Measurements from ENCODE around the gene SCN11A. TPM values are rescaled to one million over a fixed set of nuclear protein-coding genes. Genes with fewer than 3 reads are reported as not detected.

SCN11A gene
- total RNA-seq, 1 experiment from 2014 or later: not detected

DNA sequence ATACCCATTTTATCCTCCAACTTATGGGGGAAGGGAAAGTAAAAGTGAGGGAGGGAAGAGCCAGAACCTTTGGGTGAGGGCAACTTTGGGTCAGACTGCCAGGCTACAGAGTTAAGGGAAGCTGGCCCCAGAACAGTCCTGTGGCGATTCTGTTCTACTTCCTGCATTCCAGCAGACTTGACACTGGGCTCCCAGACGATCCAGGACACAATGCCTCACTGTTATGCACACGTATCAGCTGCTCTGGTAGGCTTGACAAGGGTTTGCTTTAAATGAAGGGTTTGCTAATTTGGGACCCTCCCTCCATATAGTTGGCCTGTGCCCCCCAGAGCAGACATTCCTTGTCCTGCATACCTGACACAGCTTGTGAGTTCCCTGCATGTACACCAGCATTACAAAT lies 45.0 kb upstream of the SCN11A start:
- no peaks in the 10 kb centered on the region for H3K4me1 ChIP-seq (ENCODE audit: control insufficient read depth, insufficient read depth, low read length)
- POLR2A ChIA-PET: no interaction called here
- TF ChIP-seq POLR2AphosphoS5 (IDR thresholded peaks at IDR 0.05; ENCODE audit: low read depth, low read length) (no peak), TCF7L2 (IDR thresholded peaks at IDR 0.05; ENCODE audit: low read depth, low read length) (no peak), SIN3A (IDR thresholded peaks at IDR 0.05; ENCODE audit: borderline replicate concordance, insufficient read depth, low read depth, low read length) (no peak)
- TF ChIP-seq, protein P1, sequence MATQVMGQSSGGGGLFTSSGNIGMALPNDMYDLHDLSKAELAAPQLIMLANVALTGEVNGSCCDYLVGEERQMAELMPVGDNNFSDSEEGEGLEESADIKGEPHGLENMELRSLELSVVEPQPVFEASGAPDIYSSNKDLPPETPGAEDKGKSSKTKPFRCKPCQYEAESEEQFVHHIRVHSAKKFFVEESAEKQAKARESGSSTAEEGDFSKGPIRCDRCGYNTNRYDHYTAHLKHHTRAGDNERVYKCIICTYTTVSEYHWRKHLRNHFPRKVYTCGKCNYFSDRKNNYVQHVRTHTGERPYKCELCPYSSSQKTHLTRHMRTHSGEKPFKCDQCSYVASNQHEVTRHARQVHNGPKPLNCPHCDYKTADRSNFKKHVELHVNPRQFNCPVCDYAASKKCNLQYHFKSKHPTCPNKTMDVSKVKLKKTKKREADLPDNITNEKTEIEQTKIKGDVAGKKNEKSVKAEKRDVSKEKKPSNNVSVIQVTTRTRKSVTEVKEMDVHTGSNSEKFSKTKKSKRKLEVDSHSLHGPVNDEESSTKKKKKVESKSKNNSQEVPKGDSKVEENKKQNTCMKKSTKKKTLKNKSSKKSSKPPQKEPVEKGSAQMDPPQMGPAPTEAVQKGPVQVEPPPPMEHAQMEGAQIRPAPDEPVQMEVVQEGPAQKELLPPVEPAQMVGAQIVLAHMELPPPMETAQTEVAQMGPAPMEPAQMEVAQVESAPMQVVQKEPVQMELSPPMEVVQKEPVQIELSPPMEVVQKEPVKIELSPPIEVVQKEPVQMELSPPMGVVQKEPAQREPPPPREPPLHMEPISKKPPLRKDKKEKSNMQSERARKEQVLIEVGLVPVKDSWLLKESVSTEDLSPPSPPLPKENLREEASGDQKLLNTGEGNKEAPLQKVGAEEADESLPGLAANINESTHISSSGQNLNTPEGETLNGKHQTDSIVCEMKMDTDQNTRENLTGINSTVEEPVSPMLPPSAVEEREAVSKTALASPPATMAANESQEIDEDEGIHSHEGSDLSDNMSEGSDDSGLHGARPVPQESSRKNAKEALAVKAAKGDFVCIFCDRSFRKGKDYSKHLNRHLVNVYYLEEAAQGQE (IDR thresholded peaks at IDR 0.05; ENCODE audit: insufficient read depth in 1 of 2, low read depth in 2 of 2, low read length in 1 of 2): no peak
- TF ChIP-seq, protein P2, sequence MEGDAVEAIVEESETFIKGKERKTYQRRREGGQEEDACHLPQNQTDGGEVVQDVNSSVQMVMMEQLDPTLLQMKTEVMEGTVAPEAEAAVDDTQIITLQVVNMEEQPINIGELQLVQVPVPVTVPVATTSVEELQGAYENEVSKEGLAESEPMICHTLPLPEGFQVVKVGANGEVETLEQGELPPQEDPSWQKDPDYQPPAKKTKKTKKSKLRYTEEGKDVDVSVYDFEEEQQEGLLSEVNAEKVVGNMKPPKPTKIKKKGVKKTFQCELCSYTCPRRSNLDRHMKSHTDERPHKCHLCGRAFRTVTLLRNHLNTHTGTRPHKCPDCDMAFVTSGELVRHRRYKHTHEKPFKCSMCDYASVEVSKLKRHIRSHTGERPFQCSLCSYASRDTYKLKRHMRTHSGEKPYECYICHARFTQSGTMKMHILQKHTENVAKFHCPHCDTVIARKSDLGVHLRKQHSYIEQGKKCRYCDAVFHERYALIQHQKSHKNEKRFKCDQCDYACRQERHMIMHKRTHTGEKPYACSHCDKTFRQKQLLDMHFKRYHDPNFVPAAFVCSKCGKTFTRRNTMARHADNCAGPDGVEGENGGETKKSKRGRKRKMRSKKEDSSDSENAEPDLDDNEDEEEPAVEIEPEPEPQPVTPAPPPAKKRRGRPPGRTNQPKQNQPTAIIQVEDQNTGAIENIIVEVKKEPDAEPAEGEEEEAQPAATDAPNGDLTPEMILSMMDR (IDR thresholded peaks at IDR 0.05): no peak
- ATAC-seq: no peak
- BruUV-seq (replicated peaks): no TSS peak
- no peak for DNase-seq (ENCODE audit: low read depth, low spot score)
- in situ Hi-C loops (cut with HindIII; ENCODE audit: low pct_unique_long_range_greater_than_20kb, low sequenced_read_pairs): no loop called here
- intact Hi-C loops (cut with micrococcal nuclease; ENCODE audit: unreplicated experiment): no loop called here
- CTCF ChIA-PET: no interaction called here
- H3K36me3 ChIP-seq (ENCODE audit: control insufficient read depth, insufficient read depth, low read length): peaks cover 2% of the 10 kb centered on the region
- H3K27ac ChIP-seq (ENCODE audit: low read length): no peak overlapping the region
- no peak overlapping the region for H3K4me3 ChIP-seq (ENCODE audit: low read depth in 2 of 2, low read length in 2 of 2)
- no peaks in the 10 kb centered on the region for H3K9me3 ChIP-seq (ENCODE audit: control insufficient read depth, insufficient read depth, low read depth, low read length)
- H3K27me3 ChIP-seq (ENCODE audit: control insufficient read depth, insufficient read depth, low read length): no peaks in the 10 kb centered on the region

DNA sequence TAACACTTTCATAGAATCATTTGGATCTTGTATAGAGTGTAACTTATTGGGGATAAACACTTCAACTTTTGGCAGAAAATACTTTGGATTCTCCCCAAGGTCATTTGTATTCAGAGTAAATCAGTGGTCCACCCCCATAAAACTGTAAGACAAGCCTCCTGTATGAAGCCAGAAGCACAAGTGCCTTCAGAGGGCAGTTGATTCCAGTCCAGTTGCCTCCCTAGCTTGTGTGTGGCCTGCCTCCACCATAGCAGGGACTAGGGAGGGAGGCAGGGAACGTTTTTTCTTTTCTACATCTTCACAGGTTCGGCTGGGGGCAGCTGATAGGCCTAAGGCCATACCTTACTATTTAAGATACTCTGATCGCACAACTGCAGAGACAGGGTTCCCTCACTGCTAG lies 44.0 kb upstream of the SCN11A start:
- Histone ChIP-seq H3K4me3 (ENCODE audit: low read depth in 2 of 2, low read length in 2 of 2) (no peak overlapping the region), H3K9me3 (ENCODE audit: control insufficient read depth, insufficient read depth, low read depth, low read length) (no peaks in the 10 kb centered on the region), H3K27me3 (ENCODE audit: control insufficient read depth, insufficient read depth, low read length) (no peaks in the 10 kb centered on the region), H3K27ac (ENCODE audit: low read length) (no peak overlapping the region), H3K36me3 (ENCODE audit: control insufficient read depth, insufficient read depth, low read length) (peaks cover under 1% of the 10 kb centered on the region), H3K4me1 (ENCODE audit: control insufficient read depth, insufficient read depth, low read length) (no peaks in the 10 kb centered on the region)
- no TSS peak for BruUV-seq (replicated peaks)
- ChIA-PET CTCF (no interaction called here), POLR2A (no interaction called here)
- TF ChIP-seq POLR2AphosphoS5 (IDR thresholded peaks at IDR 0.05; ENCODE audit: low read depth, low read length) (no peak), TCF7L2 (IDR thresholded peaks at IDR 0.05; ENCODE audit: low read depth, low read length) (no peak), SIN3A (IDR thresholded peaks at IDR 0.05; ENCODE audit: borderline replicate concordance, insufficient read depth, low read depth, low read length) (no peak)
- TF ChIP-seq, protein P2 (IDR thresholded peaks at IDR 0.05): no peak
- TF ChIP-seq, protein P1 (IDR thresholded peaks at IDR 0.05; ENCODE audit: insufficient read depth in 1 of 2, low read depth in 2 of 2, low read length in 1 of 2): no peak
- intact Hi-C loops (cut with micrococcal nuclease; ENCODE audit: unreplicated experiment) (no loop called here), in situ Hi-C loops (cut with HindIII; ENCODE audit: low pct_unique_long_range_greater_than_20kb, low sequenced_read_pairs) (no loop called here)
- DNase-seq (ENCODE audit: low read depth, low spot score) (no peak), ATAC-seq (no peak)
